ENCODE results near the gene AFF3.

DNA sequence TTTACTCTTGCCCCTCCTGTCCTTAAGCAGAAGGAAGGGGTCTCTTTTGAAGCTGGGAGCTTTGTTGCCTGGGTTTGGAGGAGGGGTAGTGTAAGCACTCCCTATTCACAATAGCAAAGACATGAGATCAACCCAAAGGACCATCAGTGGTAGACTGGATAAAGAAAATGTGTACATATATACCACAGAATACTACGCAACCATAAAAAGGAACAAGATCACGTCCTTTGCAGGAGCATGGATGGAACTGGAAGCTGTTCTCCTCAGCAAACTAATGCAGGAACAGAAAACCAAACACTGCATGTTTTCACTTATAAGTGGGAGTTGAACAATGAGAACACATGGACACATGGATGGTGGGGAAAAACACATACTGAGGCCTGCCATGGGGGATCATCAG lies 371.5 kb downstream of the AFF3 start:
- TF ChIP-seq EZH2 (IDR thresholded peaks at IDR 0.05; ENCODE audit: low read length, missing control alignments) (no peak), CTCF (conservative IDR thresholded peaks at IDR 0.05 in 1 of 2, IDR thresholded peaks at IDR 0.05 in 1 of 2; ENCODE audit: low read depth in 1 of 2, low read length in 2 of 2) (no peak)

Measured in fibroblast of lung (primary cell).